Right lobe of liver (tissue), 6 donors: ENCODE results near the gene CGGBP1. TPM values are rescaled to one million over a fixed set of nuclear protein-coding genes. Genes with fewer than 3 reads are reported as not detected.
"Not testable (repeated sequence)": the region's sequence is repeated elsewhere in the genome, so short reads cannot be mapped to it uniquely, and the experiment has no call there.

Experiments used
- ATAC-seq, 4 donors: fragments of 200-7000 bp; cut with Tn5 transposase; one replicate each; pipeline ENCODE4 v1.9.1; 2020; ENCODE audit warnings: mild to moderate bottlenecking in 4 of 4, moderate library complexity in 4 of 4
- DNase-seq, 3 donors: peaks; one replicate each; pipeline ENCODE4 v3.0.0-alpha.2; 2020
- H3K27ac ChIP-seq, 3 donors: fragments of 200-600 bp; one replicate each; pipeline ENCODE4 v1.8.0; 2022
- H3K27me3 ChIP-seq, 2 donors: fragments of 200-600 bp; one replicate each; pipeline ENCODE4 v1.8.0; 2022
- H3K36me3 ChIP-seq, 4 donors: fragments of 200-600 bp; sonication (generic) in 1 of 4; one replicate each; pipeline versions ENCODE4 v1.5.1 to v1.8.0; 2017 to 2022; ENCODE audit warnings: control low read depth in 1 of 4
- H3K4me1 ChIP-seq, 4 donors: fragments of 200-600 bp; sonication (generic) in 1 of 4; one replicate each; pipeline versions ENCODE4 v1.5.1 to v1.8.0; 2017 to 2022; ENCODE audit warnings: control low read depth in 1 of 4
- H3K4me3 ChIP-seq, 3 donors: fragments of 200-600 bp; one replicate each; pipeline ENCODE4 v1.8.0; 2022
- H3K9me3 ChIP-seq, 4 donors: fragments of 200-600 bp; sonication (generic) in 1 of 4; one replicate each; pipeline versions ENCODE4 v1.5.1 to v1.8.0; 2017 to 2022; ENCODE audit warnings: control low read depth in 1 of 4
- CTCF ChIP-seq, 4 donors: fragments of 200-600 bp in 3 of 4; fragments of 450-650 bp in 1 of 4; IDR thresholded peaks; one replicate each; pipeline versions ENCODE4 v1.5.1 to v1.8.0; 2016 to 2022; ENCODE audit warnings: antibody characterized with exemption in 4 of 4, mild to moderate bottlenecking in 2 of 4
- POLR2A ChIP-seq: fragments of 450-650 bp; IDR thresholded peaks from one replicate; pipeline ENCODE4 v1.6.1; 2017; ENCODE audit warnings: antibody characterized with exemption, mild to moderate bottlenecking
- WGBS: methylation state at CpG from one replicate; pipeline ENCODE4 v1.1.6; 2018; ENCODE audit warnings: low coverage, low lambda C conversion rate; ENCODE audit not compliant: insufficient coverage; ENCODE audit errors: missing lambda C conversion rate; 5-methylcytosine and 5-hydroxymethylcytosine counted together
- intact Hi-C, 2 donors: fragments of 100-400 bp; cut with DNase I; formaldehyde crosslinking; loops; one replicate each; pipeline versions ENCODE4 v1.11.2 to v1.14.1; 2022
- total RNA-seq, 6 experiments: library from RNA; depleted of rRNA in 2 of 6; stranded (reverse); fragments of >200 nt in 2 of 6; fragmentation: NEBNext Ultra II Directional in 3 of 6; extraction: Animal tissue kit (Norgen Biotek cat#: 25700) in 3 of 6; gene quantifications; one replicate each; pipeline versions ENCODE4 v1.1.0 to v1.2.4, GENCODE V29; 2016 to 2023
- donor health status: DM: no; HTN: yes; CAD: no.
- donor health status: DM: no; HTN: no; CAD: no.
- donor health status: DM: no; HTN: no; CAD: no.
- donor health status: DM: no; HTN: yes; CAD: no.
- donor health status: DM: no; HTN: yes; CAD: no.

The CGGBP1 gene
- total RNA-seq, 6 experiments from 2014 or later: 22.5 to 34.2 (median 30.7) TPM

DNA sequence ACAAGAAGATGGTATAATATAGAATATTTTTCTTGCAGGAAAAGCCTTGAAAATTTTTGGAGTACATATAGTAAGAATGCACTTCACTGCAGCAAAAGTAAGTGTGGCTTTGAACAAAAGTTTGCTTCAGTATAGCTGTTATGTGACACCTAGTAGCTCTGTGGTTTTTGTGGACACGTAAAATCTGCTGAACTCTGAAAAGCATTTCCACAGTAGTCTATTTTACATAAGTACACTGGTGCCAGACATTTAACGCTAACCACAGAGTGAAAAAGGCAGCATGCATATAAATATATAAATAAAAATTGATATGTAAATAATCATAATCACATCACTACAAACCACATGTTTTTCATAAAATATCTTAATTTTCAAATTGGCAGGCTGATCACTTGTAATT is 39.8 kb downstream of the CGGBP1 start:
- H3K27me3 ChIP-seq: no peaks in the 10 kb centered on the region
- 52% methylated on average over 2 of the region's 2 CpGs for WGBS

GRCh38 chr3:88015656-88016055 is 43.1 kb downstream of the CGGBP1 start:
- H3K4me3 ChIP-seq, ATAC-seq, H3K4me1 ChIP-seq, H3K27ac ChIP-seq, H3K27me3 ChIP-seq, DNase-seq, H3K36me3 ChIP-seq, H3K9me3 ChIP-seq, intact Hi-C loops: not testable (repeated sequence)
- no CpG with 5 or more reads among the region's 35 CpGs for WGBS

More for the DNA sequence above, 39.8 kb downstream of the CGGBP1 start:
- TF ChIP-seq CTCF (IDR thresholded peaks at IDR 0.05): no peak
- TF ChIP-seq POLR2A: no peak
- DNase-seq (no peak), ATAC-seq (no peak)
- Histone ChIP-seq H3K4me1 (peaks cover 0 to 2% (median 0%) of the 10 kb centered on the region in 4 donors), H3K4me3 (no peak overlapping the region), H3K27ac (no peak overlapping the region), H3K9me3 (no peaks in the 10 kb centered on the region), H3K36me3 (no peaks in the 10 kb centered on the region)
- intact Hi-C loops: no loop called here

DNA sequence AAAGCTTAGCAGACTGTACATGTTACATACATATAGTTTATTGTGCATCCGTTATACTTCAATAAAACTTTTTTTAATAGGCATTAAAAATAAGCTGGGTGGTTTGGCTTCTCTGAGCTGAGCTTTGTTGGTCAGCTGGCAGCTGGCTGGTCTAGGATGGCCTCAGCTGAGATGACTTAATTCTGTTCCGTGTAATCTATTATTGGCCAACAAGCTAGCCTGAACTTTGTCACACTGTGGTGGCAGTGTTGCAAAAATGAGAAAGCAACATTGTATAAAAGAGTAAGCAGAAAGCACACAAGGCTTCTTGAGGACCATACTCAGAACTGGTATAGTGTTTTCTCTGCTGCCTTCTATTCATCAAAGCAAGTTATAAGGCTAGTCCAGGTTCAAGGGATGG is 45.2 kb downstream of the CGGBP1 start:
- Histone ChIP-seq H3K27ac (no peak overlapping the region), H3K27me3 (no peaks in the 10 kb centered on the region), H3K9me3 (no peaks in the 10 kb centered on the region), H3K4me1 (peaks cover 0 to 5% (median 0%) of the 10 kb centered on the region in 4 donors), H3K36me3 (no peaks in the 10 kb centered on the region), H3K4me3 (no peak overlapping the region)
- ATAC-seq (peak; percentile 100), DNase-seq (peak in 2 of 3 donors; percentile 35 to 61)
- 17% methylated on average over 2 of the region's 2 CpGs for WGBS
- intact Hi-C loops: no loop called here
- TF ChIP-seq CTCF (IDR thresholded peaks at IDR 0.05) (no peak), POLR2A (no peak)

GRCh38 chr3:88010810-88011209 is 48.0 kb downstream of the CGGBP1 start:
- Histone ChIP-seq H3K9me3 (no peaks in the 10 kb centered on the region), H3K27ac (no peak overlapping the region), H3K4me3 (no peak overlapping the region), H3K4me1 (peaks cover 0 to 5% (median 0%) of the 10 kb centered on the region in 4 donors), H3K27me3 (no peaks in the 10 kb centered on the region), H3K36me3 (no peaks in the 10 kb centered on the region)
- TF ChIP-seq POLR2A: no peak
- no peak for TF ChIP-seq CTCF (IDR thresholded peaks at IDR 0.05)
- 72% methylated on average over 5 of the region's 5 CpGs for WGBS
- no peak for ATAC-seq
- intact Hi-C loops: no loop called here
- DNase-seq: no peak

- H3K27me3 ChIP-seq: no peaks in the 10 kb centered on the region
- H3K4me3 ChIP-seq: no peak overlapping the region
- DNase-seq: no peak
- H3K4me1 ChIP-seq: peaks cover 0 to 4% (median 0%) of the 10 kb centered on the region in 4 donors
- 86% methylated on average over 2 of the region's 2 CpGs for WGBS
- H3K36me3 ChIP-seq: no peaks in the 10 kb centered on the region
- H3K27ac ChIP-seq: no peak overlapping the region
- TF ChIP-seq POLR2A: no peak
- no peak for TF ChIP-seq CTCF (IDR thresholded peaks at IDR 0.05)
- H3K9me3 ChIP-seq: no peaks in the 10 kb centered on the region
- intact Hi-C loops: no loop called here
- ATAC-seq: no peak
Observed at GRCh38 chr3:88009066-88009465, 49.7 kb downstream of the CGGBP1 start.
